ENCODE measurements around the gene UBE2F.
"Not testable (repeated sequence)": the region's sequence is repeated elsewhere in the genome, so short reads cannot be mapped to it uniquely, and the experiment has no call there.

UBE2F gene

GRCh38 chr2:237944302-237944701, 22.5 kb upstream of the UBE2F start:
- no peak for DNase-seq (ENCODE audit: low read depth in 2 of 2)

DNA sequence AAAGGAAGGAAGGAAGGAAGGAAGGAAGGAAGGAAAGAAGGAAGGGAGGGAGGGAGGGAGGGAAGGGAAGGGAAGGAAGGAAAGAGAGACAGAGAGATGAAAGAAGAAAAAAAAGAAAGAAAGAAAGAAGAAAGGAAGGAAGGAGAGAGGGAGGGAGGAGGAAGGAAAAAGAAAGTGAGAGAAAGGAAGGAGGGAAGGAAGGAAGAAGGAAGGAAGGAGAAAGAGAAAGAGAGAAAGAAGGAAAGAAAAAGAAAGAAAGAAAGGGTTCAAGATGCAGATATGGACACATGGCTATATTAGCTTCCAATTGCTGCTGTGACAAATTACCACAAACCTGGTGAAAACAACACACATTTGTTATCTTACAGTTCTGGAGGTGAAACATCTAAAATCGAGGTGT, 20.4 kb upstream of the UBE2F start:
- DNase-seq (ENCODE audit: low read depth in 2 of 2) = no peak

- not testable (repeated sequence) for DNase-seq (ENCODE audit: low read depth in 2 of 2)
Observed at GRCh38 chr2:237951354-237951753, 15.5 kb upstream of the UBE2F start.

GRCh38 chr2:237951878-237952277, 14.9 kb upstream of the UBE2F start:
- DNase-seq (ENCODE audit: low read depth in 2 of 2) = no peak

- DNase-seq (ENCODE audit: low read depth in 2 of 2) = no peak
Observed at GRCh38 chr2:237952851-237953250, 14.0 kb upstream of the UBE2F start.

- no peak for DNase-seq (ENCODE audit: low read depth in 2 of 2)
Observed at GRCh38 chr2:237955640-237956401, 11.0 kb upstream of the UBE2F start.

DNA sequence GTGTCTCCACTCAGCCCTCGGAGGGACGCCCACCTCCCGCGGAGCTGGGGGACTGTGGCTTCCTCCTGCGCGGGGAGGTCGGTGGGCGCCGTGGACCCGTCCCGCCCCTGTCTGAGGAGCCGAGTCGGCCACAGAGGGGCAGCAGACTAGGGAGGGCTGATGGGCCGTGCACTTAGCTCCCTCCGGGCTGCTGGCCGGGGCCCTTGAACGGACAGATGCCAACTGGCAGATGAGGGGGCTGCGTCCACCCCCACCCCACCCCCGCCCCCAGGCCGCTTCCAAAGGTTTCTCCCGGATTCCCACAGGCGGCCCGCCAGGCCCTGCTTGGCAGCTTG, 10.4 kb upstream of the UBE2F start:
- DNase-seq (ENCODE audit: low read depth in 2 of 2) = no peak

DNA sequence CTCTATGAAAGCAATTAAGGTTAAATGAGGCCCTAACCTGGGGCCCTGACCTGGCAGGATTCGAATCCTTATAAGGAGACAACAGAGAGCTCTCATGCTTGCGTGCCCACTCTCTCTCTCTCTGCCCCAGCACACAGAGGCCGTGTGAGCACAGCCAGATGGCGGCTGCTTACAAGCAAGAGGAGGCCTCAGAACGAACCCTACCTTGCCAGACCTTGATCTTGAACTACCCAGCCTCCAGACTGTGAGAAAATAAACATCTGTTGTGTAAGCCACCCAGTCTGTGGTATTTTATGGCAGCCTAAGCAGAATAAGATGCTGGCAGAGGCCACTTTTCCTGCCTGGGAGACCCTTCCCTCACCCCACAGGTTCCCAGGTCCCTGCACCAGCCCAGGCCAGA, 5.2 kb upstream of the UBE2F start:
- no peak for DNase-seq (ENCODE audit: low read depth in 2 of 2)

DNA sequence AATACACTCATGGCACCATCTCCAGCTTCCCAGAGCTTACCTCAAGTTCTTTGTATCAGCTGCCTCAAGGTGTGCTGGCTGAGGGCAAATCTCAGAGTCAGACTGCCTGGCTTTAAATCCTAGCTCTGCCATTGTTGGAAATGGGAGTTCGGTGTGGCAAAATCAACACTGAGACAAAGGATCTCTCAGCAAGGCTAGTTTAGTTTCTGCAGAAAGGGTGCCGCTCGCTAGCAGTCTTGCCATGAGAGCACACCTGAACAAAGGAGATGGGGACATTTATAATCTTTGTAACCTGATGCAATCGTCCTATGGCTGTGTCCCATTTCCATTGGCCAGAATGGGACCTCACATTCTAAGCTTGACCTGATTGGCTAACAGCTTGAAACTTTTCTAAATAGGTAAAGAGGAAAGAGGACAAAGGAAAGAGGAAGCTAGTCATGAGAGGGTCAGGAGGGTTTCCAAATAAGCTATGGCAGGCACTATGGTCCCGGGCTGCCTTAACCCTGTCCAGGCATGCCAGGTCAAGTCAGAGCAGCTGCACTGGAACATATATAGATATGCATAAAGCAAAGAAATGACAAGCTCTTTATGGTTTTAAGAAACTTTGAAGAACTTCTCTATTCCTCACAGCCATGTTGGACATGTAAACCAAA, 4.3 kb upstream of the UBE2F start:
- no peak for DNase-seq (ENCODE audit: low read depth in 2 of 2)

- DNase-seq (ENCODE audit: low read depth in 2 of 2) = not testable (repeated sequence)
Observed at GRCh38 chr2:237963490-237963991, 3.3 kb upstream of the UBE2F start.

DNA sequence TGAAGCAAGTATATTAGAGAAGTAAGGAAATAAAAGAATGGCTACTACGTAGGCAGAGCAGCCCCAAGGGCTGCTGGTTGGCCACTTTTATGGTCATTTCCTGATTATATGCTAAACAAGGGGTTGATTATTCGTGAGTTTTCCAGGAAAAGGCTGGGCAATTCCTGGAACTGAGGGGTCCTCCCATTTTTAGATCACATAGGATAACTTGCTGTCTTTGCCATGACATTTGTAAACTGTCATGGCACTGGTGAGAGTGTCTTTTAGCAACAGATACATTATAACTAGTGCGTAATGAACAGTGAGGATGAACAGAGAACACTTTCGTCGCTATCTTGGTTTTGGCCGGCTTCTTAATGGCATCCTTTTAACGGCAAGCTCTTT, 2.6 kb upstream of the UBE2F start:
- DNase-seq (ENCODE audit: low read depth in 2 of 2) = no peak

- no peak for DNase-seq (ENCODE audit: low read depth in 2 of 2)
Observed at GRCh38 chr2:237964578-237965404, 2.0 kb upstream of the UBE2F start.

GRCh38 chr2:237965844-237966243, 970 bp upstream of the UBE2F start:
- DNase-seq (ENCODE audit: low read depth in 2 of 2) = not testable (repeated sequence)

DNA sequence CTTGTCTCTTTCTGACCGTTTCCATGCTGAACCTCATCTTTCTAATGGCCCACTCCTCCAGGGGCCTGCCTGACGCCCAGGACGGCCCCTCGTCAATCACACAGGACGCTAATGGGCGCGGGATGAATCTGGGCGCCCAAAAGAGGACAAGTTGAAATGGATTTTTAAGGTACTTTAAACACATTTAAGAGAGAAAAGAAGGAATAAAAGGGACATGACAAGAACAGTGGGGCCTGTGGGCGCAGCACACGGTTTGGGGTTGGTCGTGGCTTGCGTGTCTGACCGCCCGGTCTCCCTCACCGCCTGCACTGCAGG, 607 bp upstream of the UBE2F start:
- DNase-seq (ENCODE audit: low read depth in 2 of 2) = no peak

DNA sequence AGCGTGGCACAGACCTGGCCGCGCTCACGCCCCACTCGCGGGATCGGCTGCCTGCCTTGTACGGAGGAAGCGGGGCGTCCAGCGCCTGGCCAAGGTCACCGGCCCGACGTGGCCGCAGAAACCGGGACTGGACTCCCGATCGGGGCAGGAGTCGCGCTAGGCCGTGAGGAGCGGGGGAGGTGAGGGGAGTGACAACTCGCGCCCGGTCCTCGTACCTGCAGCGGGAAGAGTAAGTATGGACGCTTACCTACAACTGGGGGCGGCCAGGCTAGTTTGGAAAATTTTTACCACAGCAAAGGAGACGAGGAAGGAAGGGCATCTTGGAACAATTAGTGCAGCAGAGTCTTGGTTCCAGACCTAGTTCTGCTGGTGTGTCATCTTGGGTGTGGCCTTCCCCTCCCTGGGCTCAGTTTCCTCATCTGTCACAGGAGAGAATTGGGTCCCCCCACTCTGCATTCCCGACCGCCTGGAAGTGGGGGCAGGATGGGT, 693 bp downstream of the UBE2F start:
- no peak for DNase-seq (ENCODE audit: low read depth in 2 of 2)

- DNase-seq (ENCODE audit: low read depth in 2 of 2) = peak in 1 of 2 donors; percentile 17
Observed at GRCh38 chr2:237968048-237968862, 1.4 kb downstream of the UBE2F start.

- no peak for DNase-seq (ENCODE audit: low read depth in 2 of 2)
Observed at GRCh38 chr2:237971661-237972060, 4.8 kb downstream of the UBE2F start.

DNA sequence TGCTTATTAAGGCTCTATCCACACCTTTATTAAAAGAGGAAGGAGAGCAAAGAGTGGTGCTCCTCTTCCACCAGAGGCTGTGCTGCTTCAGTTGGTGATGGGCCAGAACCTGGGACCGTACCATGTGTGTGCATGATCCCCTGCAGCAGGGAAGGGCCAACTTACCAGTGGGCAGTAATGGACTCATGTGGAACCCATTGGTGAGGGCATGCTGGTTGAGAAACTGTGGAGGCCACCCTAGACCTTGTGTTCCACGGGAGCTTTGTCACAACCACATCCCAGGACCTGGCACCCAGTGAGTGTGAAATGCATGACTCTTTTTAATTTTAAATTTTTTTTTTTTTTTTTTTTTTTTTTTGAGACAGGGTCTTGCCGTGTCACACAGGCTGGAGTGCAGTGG, 5.4 kb downstream of the UBE2F start:
- no peak for DNase-seq (ENCODE audit: low read depth in 2 of 2)

DNA sequence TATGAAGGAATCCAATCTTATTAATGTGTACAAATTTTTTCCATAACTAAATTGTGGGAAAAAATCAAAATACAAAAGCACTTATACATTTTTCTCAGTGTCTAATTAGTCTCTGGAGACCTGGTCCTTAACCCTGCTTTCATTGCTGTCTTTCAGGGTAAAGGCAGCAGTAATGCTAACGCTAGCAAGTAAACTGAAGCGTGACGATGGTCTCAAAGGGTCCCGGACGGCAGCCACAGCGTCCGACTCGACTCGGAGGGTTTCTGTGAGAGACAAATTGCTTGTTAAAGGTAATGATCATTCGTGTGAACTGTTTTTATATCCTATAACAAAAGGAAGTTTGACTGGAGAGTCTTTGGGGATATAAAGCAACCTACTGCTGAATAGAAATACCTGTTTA, 6.1 kb downstream of the UBE2F start:
- DNase-seq (ENCODE audit: low read depth in 2 of 2) = no peak

DNA sequence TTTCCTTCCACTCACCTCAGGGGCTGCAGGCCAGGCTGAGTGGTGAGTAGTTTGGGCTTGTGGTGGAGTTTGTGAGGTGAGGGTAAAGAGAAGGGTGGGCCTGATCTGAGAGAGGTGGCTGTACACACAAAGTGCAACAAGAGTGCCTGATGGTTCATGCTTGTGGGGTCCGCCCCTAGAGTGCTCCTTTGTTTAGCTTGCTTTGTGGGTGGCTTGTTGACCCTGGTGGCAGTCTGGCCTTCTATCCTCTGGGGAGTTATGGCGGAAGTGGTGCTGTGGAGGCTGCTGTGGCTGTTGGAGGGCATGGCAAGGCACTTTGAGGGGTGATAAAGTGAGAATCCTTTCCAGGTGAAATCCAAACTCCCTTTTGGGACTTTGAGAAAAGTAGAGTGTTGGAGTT, 10.6 kb downstream of the UBE2F start:
- no peak for DNase-seq (ENCODE audit: low read depth in 2 of 2)

DNA sequence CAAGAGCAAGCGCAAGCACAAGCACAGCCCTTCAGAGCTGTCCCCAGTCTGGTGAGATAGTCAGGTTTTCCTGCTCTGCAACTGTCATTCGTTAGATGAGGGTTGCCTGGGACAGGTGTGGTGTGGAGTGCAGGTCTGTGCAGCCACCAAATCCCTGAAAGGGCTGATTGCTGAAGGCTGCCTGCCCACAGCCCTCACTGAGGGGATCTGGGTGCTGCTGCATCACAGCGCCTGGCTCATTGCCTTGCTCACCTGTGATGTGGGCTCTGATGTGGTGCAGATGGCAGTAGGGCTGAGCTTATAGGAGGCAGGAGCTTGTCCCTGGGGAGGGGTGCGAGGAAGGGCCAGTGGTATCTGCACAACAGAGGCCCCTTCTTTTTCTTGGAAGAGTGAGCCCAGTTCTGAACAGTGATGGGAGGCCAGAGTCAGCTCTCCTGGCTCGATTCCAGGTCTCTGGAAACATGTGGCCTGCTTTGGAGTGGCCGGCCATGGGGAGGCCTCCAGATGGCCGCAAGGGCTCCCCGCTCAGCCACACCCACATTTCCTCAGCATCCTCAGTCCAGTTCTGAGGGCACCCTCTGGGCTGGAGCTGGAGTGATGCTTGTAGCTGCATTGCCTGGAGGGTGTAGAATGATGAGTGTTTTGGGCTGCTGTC, 11.4 kb downstream of the UBE2F start:
- DNase-seq (ENCODE audit: low read depth in 2 of 2) = no peak
